T-helper 1 cell treated with Interleukin-12 subunit alpha and Interleukin-12 subunit beta and Interleukin-4 antibody, amounts not matched to agents 30 μg/mL and 1 μg/mL, for 36 hours (primary cell): Measurements from ENCODE around the gene SFTPB.

ENCODE experiments used
- H3K27ac Mint-ChIP-seq: one replicate; pipeline ENCODE4 v1.8.0; 2021; ENCODE audit warnings: mild to moderate bottlenecking, mixed read lengths
- H3K27me3 Mint-ChIP-seq: one replicate; pipeline ENCODE4 v1.8.0; 2021; ENCODE audit warnings: low read depth, mixed read lengths
- H3K36me3 Mint-ChIP-seq: one replicate; pipeline ENCODE4 v1.8.0; 2021; ENCODE audit warnings: low read depth, mixed read lengths
- H3K4me1 Mint-ChIP-seq: one replicate; pipeline ENCODE4 v1.8.0; 2021; ENCODE audit warnings: low read depth, mixed read lengths
- H3K4me3 Mint-ChIP-seq: one replicate; pipeline ENCODE4 v1.8.0; 2021; ENCODE audit warnings: mild to moderate bottlenecking, moderate library complexity, mixed read lengths
- H3K9me3 Mint-ChIP-seq: one replicate; pipeline ENCODE4 v1.8.0; 2021; ENCODE audit warnings: mixed read lengths

Gene SFTPB

DNA sequence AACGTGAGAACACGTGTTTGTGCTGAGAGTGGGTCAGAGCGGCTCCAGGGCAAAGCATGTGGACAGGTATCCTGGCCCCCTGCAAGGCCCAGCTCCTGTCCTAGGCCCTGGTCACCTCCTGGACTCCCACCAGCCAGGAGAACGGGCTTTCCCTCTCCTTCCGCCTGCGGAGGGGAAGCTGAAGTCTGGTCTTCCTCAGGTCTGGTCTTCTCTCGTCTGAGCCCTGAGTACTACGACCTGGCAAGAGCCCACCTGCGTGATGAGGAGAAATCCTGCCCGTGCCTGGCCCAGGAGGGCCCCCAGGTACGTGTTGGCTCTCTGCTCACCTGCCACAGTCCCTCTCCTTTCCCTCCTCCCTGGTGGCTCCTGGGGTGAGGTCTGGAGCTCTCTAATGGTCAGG lies 27.1 kb upstream of the SFTPB start:
- peaks cover 42% of the 10 kb centered on the region for H3K4me1 Mint-ChIP-seq
- H3K4me3 Mint-ChIP-seq, result peak overlapping the region; percentile 34
- H3K36me3 Mint-ChIP-seq, result peaks cover 4% of the 10 kb centered on the region
- no peak overlapping the region for H3K27ac Mint-ChIP-seq
- no peaks in the 10 kb centered on the region for H3K9me3 Mint-ChIP-seq
- peaks cover 4% of the 10 kb centered on the region for H3K27me3 Mint-ChIP-seq

- Mint-ChIP-seq H3K4me1 (peaks cover 41% of the 10 kb centered on the region), H3K36me3 (peaks cover 4% of the 10 kb centered on the region), H3K9me3 (no peaks in the 10 kb centered on the region), H3K27me3 (peaks cover 4% of the 10 kb centered on the region), H3K4me3 (peak within 1 kb of the TSS; percentile 44), H3K27ac (peak within 1 kb of the TSS; percentile 57)
These were observed 26.3 kb upstream of the SFTPB start, which contains the start of gene GNLY for GRCh38 chr2:85694052-85695025. GNLY (plus strand) TSS chr2:85694358; CDS start chr2:85694419, 61 bp downstream.

GRCh38 chr2:85692039-85692645 lies 24.1 kb upstream of the SFTPB start:
- Mint-ChIP-seq H3K36me3 (peaks cover 2% of the 10 kb centered on the region), H3K4me1 (peaks cover 26% of the 10 kb centered on the region), H3K27ac (no peak overlapping the region), H3K4me3 (no peak overlapping the region), H3K27me3 (peaks cover 4% of the 10 kb centered on the region), H3K9me3 (no peaks in the 10 kb centered on the region)

- Mint-ChIP-seq H3K36me3 (peaks cover 2% of the 10 kb centered on the region), H3K4me1 (peaks cover 18% of the 10 kb centered on the region), H3K4me3 (no peak overlapping the region), H3K27me3 (peaks cover 4% of the 10 kb centered on the region), H3K27ac (no peak overlapping the region), H3K9me3 (no peaks in the 10 kb centered on the region)
These were observed 22.9 kb upstream of the SFTPB start for GRCh38 chr2:85690932-85691331.

DNA sequence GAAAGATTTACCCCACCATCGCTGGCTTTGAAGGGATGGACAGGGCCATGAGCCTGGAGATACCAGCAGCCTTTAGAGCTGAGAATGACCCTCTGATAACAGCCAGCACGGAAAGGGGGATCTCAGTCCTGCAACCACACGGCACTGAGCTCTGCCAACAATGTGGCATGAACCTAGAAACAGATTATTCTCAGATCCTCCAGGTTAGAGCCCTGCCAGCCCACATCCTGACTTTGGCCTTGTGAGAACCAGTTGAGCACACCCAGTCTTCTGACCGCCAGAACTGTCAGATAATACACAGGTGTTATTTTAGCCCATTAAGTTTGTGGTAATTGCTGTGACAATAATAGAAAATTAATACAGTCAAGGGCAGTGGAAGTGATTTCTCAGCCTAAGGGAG lies 16.8 kb upstream of the SFTPB start:
- no peaks in the 10 kb centered on the region for H3K9me3 Mint-ChIP-seq
- H3K4me3 Mint-ChIP-seq, result no peak overlapping the region
- H3K36me3 Mint-ChIP-seq, result peaks cover 8% of the 10 kb centered on the region
- peaks cover 17% of the 10 kb centered on the region for H3K4me1 Mint-ChIP-seq
- no peak overlapping the region for H3K27ac Mint-ChIP-seq
- no peaks in the 10 kb centered on the region for H3K27me3 Mint-ChIP-seq

- H3K27ac Mint-ChIP-seq, result no peak overlapping the region
- H3K4me1 Mint-ChIP-seq, result peaks cover 17% of the 10 kb centered on the region
- H3K27me3 Mint-ChIP-seq, result no peaks in the 10 kb centered on the region
- no peaks in the 10 kb centered on the region for H3K9me3 Mint-ChIP-seq
- H3K36me3 Mint-ChIP-seq, result peaks cover 8% of the 10 kb centered on the region
- H3K4me3 Mint-ChIP-seq, result no peak overlapping the region
These were observed 16.4 kb upstream of the SFTPB start for GRCh38 chr2:85684380-85684779.

DNA sequence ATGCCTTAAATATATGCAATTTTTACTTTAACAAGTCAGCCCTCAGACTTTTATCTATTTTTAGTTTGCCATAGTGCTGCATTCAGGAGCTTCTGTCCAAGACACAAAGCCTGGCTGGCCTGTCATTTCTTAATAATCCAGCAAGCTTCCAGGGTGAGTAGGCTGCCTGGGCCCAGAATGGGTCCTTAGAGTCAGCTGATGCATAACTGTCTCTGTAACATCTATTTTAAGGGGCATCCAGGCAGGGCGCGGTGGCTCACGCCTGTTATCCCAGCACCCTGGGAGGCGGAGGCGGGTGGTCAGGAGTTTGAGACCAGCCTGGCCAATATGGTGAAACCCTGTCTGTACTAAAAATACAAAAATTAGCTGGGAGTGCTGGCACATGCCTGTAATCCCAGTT lies 14.4 kb upstream of the SFTPB start:
- H3K4me1 Mint-ChIP-seq, result peaks cover 24% of the 10 kb centered on the region
- H3K36me3 Mint-ChIP-seq, result peaks cover 8% of the 10 kb centered on the region
- peak overlapping the region; percentile 26 for H3K27ac Mint-ChIP-seq
- H3K4me3 Mint-ChIP-seq, result peak overlapping the region; percentile 88
- no peaks in the 10 kb centered on the region for H3K27me3 Mint-ChIP-seq
- no peaks in the 10 kb centered on the region for H3K9me3 Mint-ChIP-seq

GRCh38 chr2:85681776-85682175 lies 13.8 kb upstream of the SFTPB start:
- H3K36me3 Mint-ChIP-seq, result peaks cover 8% of the 10 kb centered on the region
- peak overlapping the region; percentile 92 for H3K27ac Mint-ChIP-seq
- H3K4me3 Mint-ChIP-seq, result peak overlapping the region; percentile 88
- H3K27me3 Mint-ChIP-seq, result no peaks in the 10 kb centered on the region
- H3K9me3 Mint-ChIP-seq, result no peaks in the 10 kb centered on the region
- peaks cover 24% of the 10 kb centered on the region for H3K4me1 Mint-ChIP-seq

- peaks cover 8% of the 10 kb centered on the region for H3K36me3 Mint-ChIP-seq
- H3K27me3 Mint-ChIP-seq, result no peaks in the 10 kb centered on the region
- H3K4me1 Mint-ChIP-seq, result peaks cover 24% of the 10 kb centered on the region
- H3K9me3 Mint-ChIP-seq, result no peaks in the 10 kb centered on the region
- H3K4me3 Mint-ChIP-seq, result peak overlapping the region; percentile 88
- H3K27ac Mint-ChIP-seq, result peak overlapping the region; percentile 92
These were observed 13.4 kb upstream of the SFTPB start for GRCh38 chr2:85681372-85681763.

DNA sequence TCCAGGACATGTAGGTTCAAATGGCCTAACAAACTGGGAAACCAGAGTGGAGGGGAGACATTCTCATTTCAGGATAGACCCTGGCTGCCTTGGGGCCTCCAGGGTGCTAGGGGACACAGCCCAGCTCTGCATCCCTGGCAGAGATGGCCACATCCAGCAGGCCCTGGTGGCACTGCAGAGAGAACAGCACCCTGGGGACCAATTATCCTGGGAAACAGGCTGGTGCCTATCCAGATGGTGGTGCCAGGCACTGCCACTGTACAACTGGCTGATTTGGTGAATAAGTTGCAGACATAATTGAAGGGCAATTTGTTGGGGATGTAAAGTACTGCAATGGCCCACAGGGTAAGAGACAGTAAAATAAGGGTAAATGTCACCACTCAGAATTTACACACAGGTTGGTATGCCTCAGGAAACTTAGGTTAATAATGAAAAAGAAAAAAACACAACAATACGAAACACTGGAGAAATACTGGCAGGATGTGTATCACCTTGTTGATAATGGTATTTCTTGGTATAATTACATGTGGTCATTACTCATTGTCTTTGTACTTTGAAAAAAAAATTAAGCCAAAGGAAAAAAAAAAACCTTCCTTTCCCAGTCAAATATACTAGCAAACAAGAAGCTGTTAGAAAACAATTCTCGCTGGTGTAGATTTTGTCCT lies 12.8 kb upstream of the SFTPB start:
- peaks cover 8% of the 10 kb centered on the region for H3K36me3 Mint-ChIP-seq
- H3K9me3 Mint-ChIP-seq, result no peaks in the 10 kb centered on the region
- peaks cover 24% of the 10 kb centered on the region for H3K4me1 Mint-ChIP-seq
- H3K27ac Mint-ChIP-seq, result peak overlapping the region; percentile 92
- H3K27me3 Mint-ChIP-seq, result no peaks in the 10 kb centered on the region
- H3K4me3 Mint-ChIP-seq, result peak overlapping the region; percentile 88

- Mint-ChIP-seq H3K4me3 (peak overlapping the region; percentile 18), H3K27me3 (no peaks in the 10 kb centered on the region), H3K4me1 (peaks cover 24% of the 10 kb centered on the region), H3K36me3 (peaks cover 8% of the 10 kb centered on the region), H3K9me3 (no peaks in the 10 kb centered on the region), H3K27ac (peak overlapping the region; percentile 26)
These were observed 11.0 kb upstream of the SFTPB start for GRCh38 chr2:85678794-85679672.

- no peaks in the 10 kb centered on the region for H3K9me3 Mint-ChIP-seq
- peaks cover 8% of the 10 kb centered on the region for H3K36me3 Mint-ChIP-seq
- peaks cover under 1% of the 10 kb centered on the region for H3K27me3 Mint-ChIP-seq
- peak overlapping the region; percentile 49 for H3K27ac Mint-ChIP-seq
- H3K4me1 Mint-ChIP-seq, result peaks cover 24% of the 10 kb centered on the region
- no peak overlapping the region for H3K4me3 Mint-ChIP-seq
These were observed 10.4 kb upstream of the SFTPB start for GRCh38 chr2:85678377-85678776.

DNA sequence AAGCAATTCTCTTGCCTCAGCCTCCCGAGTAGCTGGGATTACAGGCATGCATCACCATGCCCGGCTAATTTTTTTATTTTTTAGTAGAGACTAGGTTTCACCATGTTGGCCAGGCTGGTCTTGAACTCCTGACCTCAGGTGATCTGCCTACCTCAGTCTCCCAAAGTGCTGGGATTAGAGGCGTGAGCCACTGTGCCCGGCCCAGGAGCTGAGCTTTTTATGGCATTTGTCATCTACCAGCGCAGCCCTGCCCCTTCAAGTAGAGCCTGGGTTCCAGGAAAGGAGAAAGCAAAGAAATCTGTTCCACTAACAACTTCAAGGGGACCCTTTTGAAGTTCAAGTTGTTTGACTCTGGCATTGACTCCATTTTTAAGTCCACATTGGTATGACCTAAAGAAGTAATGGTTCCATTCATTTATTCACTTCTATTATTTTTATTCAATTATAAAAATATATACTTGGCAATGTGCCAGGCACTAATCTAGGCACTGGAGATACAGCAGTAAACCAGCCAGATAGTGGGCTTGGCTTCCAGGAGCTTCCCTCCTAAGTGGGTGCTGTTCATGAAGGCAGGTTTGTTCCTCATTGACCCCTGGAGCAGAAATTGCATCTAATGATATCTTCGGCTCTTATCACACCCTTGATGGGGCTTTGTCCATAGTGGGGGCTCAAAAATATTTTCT lies 8.0 kb upstream of the SFTPB start:
- peaks cover 3% of the 10 kb centered on the region for H3K27me3 Mint-ChIP-seq
- H3K4me1 Mint-ChIP-seq, result peaks cover 14% of the 10 kb centered on the region
- H3K36me3 Mint-ChIP-seq, result peaks cover 2% of the 10 kb centered on the region
- H3K9me3 Mint-ChIP-seq, result no peaks in the 10 kb centered on the region
- H3K4me3 Mint-ChIP-seq, result no peak overlapping the region
- H3K27ac Mint-ChIP-seq, result no peak overlapping the region
